ENCODE measurements around the gene GFRA1. TPM values are rescaled to one million over a fixed set of nuclear protein-coding genes. Genes with fewer than 3 reads are reported as not detected.

The GFRA1 gene
- total and polyA plus RNA-seq, 2 of the 8 experiments (the other 6 are each of a cell fraction or from before 2014, with no cell fraction given): 1.1 to 2.0 TPM

DNA sequence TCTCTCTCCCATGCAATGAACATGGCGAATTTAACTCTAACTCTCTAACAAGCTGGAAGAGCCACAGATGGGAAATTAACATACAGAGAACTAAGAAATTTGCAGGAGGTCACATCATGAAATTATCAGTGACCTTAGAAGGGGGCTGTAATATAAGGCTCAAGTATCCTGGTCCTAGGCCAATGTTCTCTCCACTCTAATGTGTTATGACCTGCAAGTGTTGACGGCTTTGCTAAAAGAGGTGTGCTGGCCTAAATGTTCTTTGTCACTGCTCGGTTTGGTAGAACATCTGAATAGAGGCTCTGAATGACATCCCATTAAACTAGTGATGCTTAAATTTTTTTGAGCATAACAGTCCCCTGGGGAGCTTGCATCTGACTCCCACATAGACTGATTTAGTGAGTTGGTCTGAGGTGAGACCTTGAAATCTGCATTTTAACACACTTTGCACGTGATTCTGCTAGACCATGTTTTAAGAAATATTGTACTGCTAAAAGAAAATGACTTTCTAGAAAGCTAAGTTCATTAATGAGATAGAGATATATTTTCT lies 129.3 kb downstream of the GFRA1 start:
- H3K56ac ChIP-seq (replicated peaks; ENCODE audit: insufficient read length, low read depth, low read length): no peak overlapping the region
- H2BK15ac ChIP-seq (ENCODE audit: low read length): no peak overlapping the region
- WGBS, 2 experiments (ENCODE audit: extremely low coverage in 1 of 2, insufficient coverage in 1 of 2, insufficient read length in 1 of 2, insufficient replicate concordance in 2 of 2, low coverage in 1 of 2, low lambda C conversion rate in 2 of 2, missing lambda C conversion rate in 1 of 2): 87% methylated on average over 4 of the region's 4 CpGs; no CpG with 5 or more reads in 1 of the 2 experiments
- peaks cover 0 to 2% of the 10 kb centered on the region in 2 experiments for H4K20me1 ChIP-seq (replicated peaks in 1 of 2; ENCODE audit: control insufficient read depth in 1 of 2, insufficient read depth in 2 of 2, low read length in 2 of 2)
- H3K23me2 ChIP-seq (ENCODE audit: low read depth, low read length): no peaks in the 10 kb centered on the region
- no peak overlapping the region for H2BK5ac ChIP-seq (ENCODE audit: low read depth, low read length)
- H3K14ac ChIP-seq (ENCODE audit: insufficient read length): no peak overlapping the region
- no peak overlapping the region for H3K4ac ChIP-seq (replicated peaks; ENCODE audit: insufficient read length, low read depth, low read length)
- no peak overlapping the region for H3K9ac ChIP-seq (replicated peaks in 1 of 4; ENCODE audit: extremely low read depth in 1 of 4, low read depth in 3 of 4, low read length in 3 of 4)
- no peaks in the 10 kb centered on the region; a peak in 1 of 7 replicates for H3K4me1 ChIP-seq (replicated peaks in 1 of 4; ENCODE audit: control insufficient read depth in 3 of 4, insufficient read depth in 4 of 4, low read length in 3 of 4)
- no peaks in the 10 kb centered on the region for H3K79me1 ChIP-seq (ENCODE audit: low read depth, low read length)
- no peak overlapping the region for H3K18ac ChIP-seq (ENCODE audit: extremely low read depth, low read length)
- H3K4me2 ChIP-seq (ENCODE audit: insufficient read depth in 1 of 2, low read depth in 2 of 2, low read length in 2 of 2): no peak overlapping the region
- ChIA-PET CTCF (ENCODE audit: partially characterized antibody) (interaction anchor here (0.6 to 1.1 kb wide), 2 partner anchors 23 to 604 kb away, joined by 3 read pairs; no protein-coding TSS in a partner anchor), POLR2A (ENCODE audit: partially characterized antibody) (no interaction called here)
- no peaks in the 10 kb centered on the region for H3K36me3 ChIP-seq (ENCODE audit: control insufficient read depth in 2 of 4, insufficient read depth in 4 of 4, low read length in 3 of 4)
- DNase-seq (ENCODE audit: low read depth in 1 of 2, low spot score in 2 of 2): no peak
- no peaks in the 10 kb centered on the region for H3K27me3 ChIP-seq (replicated peaks in 1 of 4; ENCODE audit: control insufficient read depth in 3 of 4, extremely low read depth in 1 of 4, insufficient read depth in 3 of 4, low read length in 3 of 4)
- H3K27ac ChIP-seq (ENCODE audit: low read depth, low read length): no peak overlapping the region
- H2AFZ ChIP-seq (ENCODE audit: low read length): no peak overlapping the region
- no peak overlapping the region for H4K91ac ChIP-seq (replicated peaks; ENCODE audit: insufficient read length, low read length)
- H3K23ac ChIP-seq (ENCODE audit: insufficient read length): no peak overlapping the region
- no peak overlapping the region for H2BK12ac ChIP-seq (ENCODE audit: low read depth, low read length)
- no peak overlapping the region for H4K8ac ChIP-seq (ENCODE audit: extremely low read depth, insufficient read depth, low read length)
- H2BK20ac ChIP-seq (ENCODE audit: low read length): no peak overlapping the region
- H2BK120ac ChIP-seq (replicated peaks; ENCODE audit: low read depth, low read length): no peak overlapping the region
- H2AK5ac ChIP-seq (ENCODE audit: low read depth, low read length): no peak overlapping the region
- no peak overlapping the region for H3K4me3 ChIP-seq (ENCODE audit: extremely low read depth in 1 of 4, insufficient read depth in 2 of 4, low read depth in 3 of 4, low read length in 4 of 4)
- no peaks in the 10 kb centered on the region for H3K9me3 ChIP-seq (ENCODE audit: insufficient read depth in 2 of 2, low read depth in 1 of 2, low read length in 1 of 2)
- H4K5ac ChIP-seq (ENCODE audit: insufficient read length, low read depth, low read length): no peak overlapping the region
- FAIRE-seq: no peak
- no peaks in the 10 kb centered on the region for H3K79me2 ChIP-seq (ENCODE audit: control insufficient read depth in 1 of 2, insufficient read depth in 2 of 2, low read length in 2 of 2)
- no peak for TF ChIP-seq POLR2AphosphoS5 (IDR thresholded peaks at IDR 0.05; ENCODE audit: low read depth, low read length)
- TF ChIP-seq TEAD4 (IDR thresholded peaks at IDR 0.05; ENCODE audit: low read depth, low read length): no peak
- TF ChIP-seq SRF (IDR thresholded peaks at IDR 0.05; ENCODE audit: low read depth, low read length): no peak
- no peak for TF ChIP-seq EP300 (IDR thresholded peaks at IDR 0.05; ENCODE audit: borderline replicate concordance in 1 of 2, low read depth in 2 of 2, low read length in 2 of 2)
- TF ChIP-seq RNF2 (IDR thresholded peaks at IDR 0.05; ENCODE audit: borderline replicate concordance, low read depth, low read length, missing control alignments, poor library complexity, severe bottlenecking): no peak
- no peak for TF ChIP-seq NRF1 (IDR thresholded peaks at IDR 0.05; ENCODE audit: low read depth, low read length)
- TF ChIP-seq RAD21 (IDR thresholded peaks at IDR 0.05 in 1 of 2, conservative IDR thresholded peaks at IDR 0.05 in 1 of 2; ENCODE audit: low read depth in 2 of 2, low read length in 2 of 2): no peak
- TF ChIP-seq KDM1A (IDR thresholded peaks at IDR 0.05; ENCODE audit: borderline replicate concordance, low read length): no peak
- no peak for TF ChIP-seq CBX8 (IDR thresholded peaks at IDR 0.05; ENCODE audit: borderline replicate concordance, low read depth, low read length)
- TF ChIP-seq HDAC2 (IDR thresholded peaks at IDR 0.05; ENCODE audit: borderline replicate concordance in 1 of 2, low read depth in 2 of 2, low read length in 2 of 2): no peak
- TF ChIP-seq TCF12 (IDR thresholded peaks at IDR 0.05; ENCODE audit: low read depth, low read length): no peak
- no peak for TF ChIP-seq SP1 (IDR thresholded peaks at IDR 0.05; ENCODE audit: low read depth, low read length)
